Liver (tissue), 3 donors: Measurements from ENCODE around the gene MYO3B.

Source experiments
- CTCF ChIP-seq: fragments of 150-350 bp; IDR thresholded peaks from 2 replicates; pipeline ENCODE4 v1.5.1; 2017; ENCODE audit warnings: improper control_type of control experiment, low read depth, low read length; ENCODE audit not compliant: missing input control
- EGR1 ChIP-seq, 2 donors: IDR thresholded peaks; 2 replicates each; pipeline ENCODE4 v1.6.1; 2016 to 2018; ENCODE audit warnings: antibody characterized with exemption in 2 of 2, low read depth in 2 of 2
- GABPA ChIP-seq, 2 donors: IDR thresholded peaks in 1 of 2; conservative IDR thresholded peaks in 1 of 2; 2 replicates each; pipeline ENCODE4 v1.6.1; 2016; ENCODE audit warnings: antibody characterized with exemption in 2 of 2, mild to moderate bottlenecking in 1 of 2, moderate library complexity in 1 of 2
- HNF4G ChIP-seq: IDR thresholded peaks from 2 replicates; pipeline ENCODE4 v1.6.1; 2016; ENCODE audit warnings: antibody characterized with exemption
- JUND ChIP-seq, 2 donors: IDR thresholded peaks; 2 replicates each; pipeline ENCODE4 v1.6.1; 2016; ENCODE audit warnings: antibody characterized with exemption in 2 of 2
- REST ChIP-seq: IDR thresholded peaks from 2 replicates; pipeline ENCODE4 v1.6.1; 2016; ENCODE audit warnings: antibody characterized with exemption, mild to moderate bottlenecking
- TAF1 ChIP-seq: conservative IDR thresholded peaks from 2 replicates; pipeline ENCODE4 v1.6.1; 2016; ENCODE audit warnings: antibody characterized with exemption, mild to moderate bottlenecking
- YY1 ChIP-seq: IDR thresholded peaks from 2 replicates; pipeline ENCODE4 v1.6.1; 2016; ENCODE audit warnings: antibody characterized with exemption, mild to moderate bottlenecking
- TF ChIP-seq, protein P1 (sequence below): IDR thresholded peaks from 2 replicates; pipeline ENCODE4 v1.6.1; 2016; ENCODE audit warnings: antibody characterized with exemption
- donor health status: healthy.
- donor health status: healthy.

GRCh38 chr2:170694316-170694715 is 516.4 kb downstream of the MYO3B start:
- TF ChIP-seq CTCF (no peak), TAF1 (no peak), REST (no peak), HNF4G (no peak), JUND (IDR thresholded peaks at IDR 0.05) (no peak), EGR1 (IDR thresholded peaks at IDR 0.05; ENCODE audit: low read depth in 2 of 2) (no peak), GABPA (IDR thresholded peaks at IDR 0.05 in 1 of 2, conservative IDR thresholded peaks at IDR 0.05 in 1 of 2) (no peak), YY1 (no peak)
- TF ChIP-seq, protein P1, sequence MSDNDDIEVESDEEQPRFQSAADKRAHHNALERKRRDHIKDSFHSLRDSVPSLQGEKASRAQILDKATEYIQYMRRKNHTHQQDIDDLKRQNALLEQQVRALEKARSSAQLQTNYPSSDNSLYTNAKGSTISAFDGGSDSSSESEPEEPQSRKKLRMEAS, result no peak
